ENCODE measurements around the gene CCDC24. TPM values are rescaled to one million over a fixed set of nuclear protein-coding genes. Genes with fewer than 3 reads are reported as not detected.

Gene CCDC24
- total RNA-seq, 1 donor from 2014 or later: 14.9 TPM

DNA sequence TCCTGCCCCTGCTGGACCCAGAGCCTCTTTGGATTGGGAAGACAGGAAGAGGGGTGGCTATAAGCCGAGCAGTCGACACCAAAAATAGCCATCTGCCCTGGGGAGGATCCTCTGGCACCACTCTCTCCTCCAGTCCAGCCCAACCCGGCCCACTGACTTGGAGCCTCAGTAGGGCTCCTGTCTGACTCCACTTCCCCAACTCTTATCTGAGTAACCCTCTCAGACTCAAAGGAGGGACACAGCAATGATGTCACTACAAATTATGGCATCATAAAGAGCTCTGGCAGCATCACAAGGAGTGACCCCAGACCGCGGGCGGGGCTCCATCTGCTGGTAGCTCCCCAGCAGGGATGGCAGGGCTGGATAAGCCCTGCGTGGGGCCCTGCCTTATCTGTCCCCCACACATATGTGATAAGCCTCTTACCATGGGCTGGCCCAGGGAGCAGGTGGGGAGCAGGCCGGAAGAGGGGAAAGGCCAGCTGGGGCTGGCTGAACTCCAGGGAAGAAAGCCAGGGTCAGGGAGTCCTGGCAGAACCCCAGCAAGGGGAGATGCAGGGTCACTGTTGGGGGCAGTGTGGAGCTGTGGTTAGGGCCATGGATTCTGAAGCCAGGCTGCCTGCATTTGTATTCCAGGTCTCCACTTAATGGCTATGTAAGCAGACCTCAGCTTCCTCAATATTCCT lies 44.5 kb downstream of the CCDC24 start:
- no peak for DNase-seq (ENCODE audit: extremely low spot score, unreplicated experiment)
- TF ChIP-seq, protein P1, sequence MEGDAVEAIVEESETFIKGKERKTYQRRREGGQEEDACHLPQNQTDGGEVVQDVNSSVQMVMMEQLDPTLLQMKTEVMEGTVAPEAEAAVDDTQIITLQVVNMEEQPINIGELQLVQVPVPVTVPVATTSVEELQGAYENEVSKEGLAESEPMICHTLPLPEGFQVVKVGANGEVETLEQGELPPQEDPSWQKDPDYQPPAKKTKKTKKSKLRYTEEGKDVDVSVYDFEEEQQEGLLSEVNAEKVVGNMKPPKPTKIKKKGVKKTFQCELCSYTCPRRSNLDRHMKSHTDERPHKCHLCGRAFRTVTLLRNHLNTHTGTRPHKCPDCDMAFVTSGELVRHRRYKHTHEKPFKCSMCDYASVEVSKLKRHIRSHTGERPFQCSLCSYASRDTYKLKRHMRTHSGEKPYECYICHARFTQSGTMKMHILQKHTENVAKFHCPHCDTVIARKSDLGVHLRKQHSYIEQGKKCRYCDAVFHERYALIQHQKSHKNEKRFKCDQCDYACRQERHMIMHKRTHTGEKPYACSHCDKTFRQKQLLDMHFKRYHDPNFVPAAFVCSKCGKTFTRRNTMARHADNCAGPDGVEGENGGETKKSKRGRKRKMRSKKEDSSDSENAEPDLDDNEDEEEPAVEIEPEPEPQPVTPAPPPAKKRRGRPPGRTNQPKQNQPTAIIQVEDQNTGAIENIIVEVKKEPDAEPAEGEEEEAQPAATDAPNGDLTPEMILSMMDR (conservative IDR thresholded peaks at IDR 0.05): no peak
- H3K4me3 Mint-ChIP-seq: no peak overlapping the region
- no peaks in the 10 kb centered on the region for H3K9me3 Mint-ChIP-seq
- H3K4me1 Mint-ChIP-seq (ENCODE audit: unreplicated experiment): peaks cover 43% of the 10 kb centered on the region
- H3K27me3 Mint-ChIP-seq: no peaks in the 10 kb centered on the region
- peak overlapping the region; percentile 45 for H3K27ac Mint-ChIP-seq
- H3K36me3 Mint-ChIP-seq: no peaks in the 10 kb centered on the region

DNA sequence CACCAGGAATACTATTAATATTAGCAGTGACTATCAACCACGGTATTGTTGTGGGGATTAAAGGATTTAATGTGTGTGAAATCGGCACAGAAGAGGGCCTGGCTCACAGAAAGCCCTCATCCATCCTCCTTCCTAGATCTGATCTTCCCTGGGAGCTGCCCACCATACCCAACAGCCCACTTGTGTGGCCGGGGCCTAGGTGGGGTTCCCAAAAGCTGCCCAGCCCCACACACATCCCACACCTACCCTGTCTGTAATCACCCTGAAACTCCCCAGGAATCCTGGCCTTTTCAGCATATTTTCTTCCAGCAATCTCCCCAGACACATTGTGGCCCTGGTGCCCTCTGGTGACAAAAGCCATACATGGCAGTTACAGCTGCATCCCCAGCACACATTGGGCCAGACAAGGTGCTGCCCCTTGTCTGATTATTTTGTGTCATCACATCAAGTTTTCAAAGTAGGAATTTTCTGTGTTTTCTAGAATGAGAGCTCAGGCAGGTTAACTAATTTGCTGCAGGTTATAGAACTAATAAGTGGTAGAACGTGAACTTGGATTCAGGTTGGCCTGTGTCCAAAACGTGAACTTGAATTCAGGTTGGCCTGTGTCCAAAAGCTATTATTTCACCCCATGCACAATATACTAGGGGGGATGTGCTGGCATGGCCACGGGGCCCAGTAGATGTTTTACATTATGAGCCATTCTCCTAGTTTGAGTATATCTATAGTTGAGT lies 45.2 kb downstream of the CCDC24 start:
- DNase-seq (ENCODE audit: extremely low spot score, unreplicated experiment): no peak
- TF ChIP-seq, protein P1 (conservative IDR thresholded peaks at IDR 0.05): peak; percentile 87
- Mint-ChIP-seq H3K4me1 (ENCODE audit: unreplicated experiment) (peaks cover 41% of the 10 kb centered on the region), H3K9me3 (no peaks in the 10 kb centered on the region), H3K27me3 (no peaks in the 10 kb centered on the region), H3K36me3 (no peaks in the 10 kb centered on the region), H3K27ac (peak overlapping the region; percentile 64), H3K4me3 (peak overlapping the region; percentile 48)

DNA sequence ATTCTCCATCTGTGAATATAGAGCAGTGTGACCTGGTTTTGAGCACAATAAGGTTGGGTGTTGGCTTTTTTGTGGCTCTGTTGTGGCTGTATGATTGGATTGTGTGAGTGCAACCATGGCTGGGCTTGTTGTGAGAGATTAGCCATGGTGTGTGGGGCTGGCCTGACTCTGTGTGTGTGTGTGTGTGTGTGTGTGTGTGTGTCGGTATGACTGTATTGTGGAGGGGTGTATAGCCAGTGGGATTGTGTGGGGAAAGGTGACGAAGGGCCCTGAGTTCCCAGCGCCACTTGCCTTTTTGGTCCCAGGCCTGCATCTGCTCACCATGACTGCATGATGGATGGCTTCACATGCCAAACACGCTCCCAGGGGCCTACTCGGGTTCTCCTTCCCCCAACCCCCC lies 45.8 kb downstream of the CCDC24 start:
- no peaks in the 10 kb centered on the region for H3K9me3 Mint-ChIP-seq
- H3K4me1 Mint-ChIP-seq (ENCODE audit: unreplicated experiment): peaks cover 35% of the 10 kb centered on the region
- H3K27me3 Mint-ChIP-seq: no peaks in the 10 kb centered on the region
- H3K27ac Mint-ChIP-seq: peak overlapping the region; percentile 64
- no peak for DNase-seq (ENCODE audit: extremely low spot score, unreplicated experiment)
- TF ChIP-seq, protein P1 (conservative IDR thresholded peaks at IDR 0.05): no peak
- no peaks in the 10 kb centered on the region for H3K36me3 Mint-ChIP-seq
- peak overlapping the region; percentile 48 for H3K4me3 Mint-ChIP-seq

DNA sequence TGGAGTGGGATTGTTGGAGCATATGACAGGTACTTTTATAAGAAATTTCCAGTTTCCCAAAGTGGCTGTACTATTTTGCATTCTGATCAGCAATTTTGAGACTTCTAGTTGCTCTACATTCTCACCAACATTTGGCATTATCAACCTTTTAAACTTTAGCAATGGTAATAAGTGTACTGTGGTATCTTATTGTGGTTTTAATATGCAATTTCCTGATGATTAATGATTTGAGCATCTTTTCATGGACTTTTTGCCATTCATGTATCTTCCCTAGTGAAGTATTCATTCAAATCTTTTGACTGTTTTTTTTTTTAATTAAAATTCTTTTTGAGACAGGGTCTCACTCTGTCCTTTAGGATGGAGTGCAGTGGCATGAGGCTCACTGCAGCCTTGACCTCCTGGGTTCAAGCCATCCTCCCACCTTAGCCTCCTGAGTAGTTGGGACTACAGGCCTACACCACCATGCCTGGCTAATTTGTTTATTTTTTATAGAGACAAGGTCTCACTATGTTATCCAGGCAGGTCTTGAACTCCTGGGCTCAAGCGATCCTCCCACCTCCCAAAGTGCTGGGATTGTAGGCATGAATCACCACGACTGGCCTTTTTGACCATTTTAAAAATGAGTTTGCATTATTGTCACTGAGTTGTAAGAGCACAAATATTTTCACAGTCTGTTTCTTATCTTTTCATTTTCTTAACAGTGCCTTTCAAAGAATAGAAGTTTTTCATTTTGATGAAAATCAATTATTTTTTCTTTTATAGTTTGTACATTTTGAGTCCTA lies 47.7 kb downstream of the CCDC24 start:
- no peak for DNase-seq (ENCODE audit: extremely low spot score, unreplicated experiment)
- TF ChIP-seq, protein P1 (conservative IDR thresholded peaks at IDR 0.05): no peak
- H3K9me3 Mint-ChIP-seq: no peaks in the 10 kb centered on the region
- peaks cover 21% of the 10 kb centered on the region for H3K4me1 Mint-ChIP-seq (ENCODE audit: unreplicated experiment)
- no peaks in the 10 kb centered on the region for H3K36me3 Mint-ChIP-seq
- H3K27ac Mint-ChIP-seq: no peak overlapping the region
- no peak overlapping the region for H3K4me3 Mint-ChIP-seq
- peaks cover 3% of the 10 kb centered on the region for H3K27me3 Mint-ChIP-seq

DNA sequence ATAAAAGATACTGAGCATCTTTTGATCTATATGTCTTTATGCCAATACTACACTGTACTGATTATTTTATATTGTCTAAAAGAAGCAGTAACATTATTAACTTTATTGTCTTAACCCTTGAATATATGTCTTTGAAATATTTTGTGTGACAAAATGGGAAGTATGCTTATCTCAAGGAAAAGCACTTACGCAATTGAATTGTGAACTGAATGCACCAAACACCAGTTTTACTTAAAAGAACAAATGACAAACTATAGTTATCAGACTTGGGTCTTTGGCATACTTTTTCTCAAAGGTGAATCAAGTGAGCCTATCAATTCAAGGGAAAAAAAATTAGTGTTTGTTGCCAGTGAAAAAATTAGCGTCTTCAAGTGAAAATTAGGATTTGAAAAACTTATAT lies 49.0 kb downstream of the CCDC24 start:
- DNase-seq (ENCODE audit: extremely low spot score, unreplicated experiment): no peak
- peaks cover 17% of the 10 kb centered on the region for H3K4me1 Mint-ChIP-seq (ENCODE audit: unreplicated experiment)
- H3K36me3 Mint-ChIP-seq: no peaks in the 10 kb centered on the region
- no peaks in the 10 kb centered on the region for H3K9me3 Mint-ChIP-seq
- no peak overlapping the region for H3K4me3 Mint-ChIP-seq
- TF ChIP-seq, protein P1 (conservative IDR thresholded peaks at IDR 0.05): no peak
- H3K27me3 Mint-ChIP-seq: peaks cover 3% of the 10 kb centered on the region
- H3K27ac Mint-ChIP-seq: no peak overlapping the region
